Effector memory CD4-positive, alpha-beta T cell (primary cell): ENCODE results near the gene TTC39B.

ENCODE experiments used
- DNase-seq, 3 donors: peaks; one replicate each; pipeline ENCODE4 v3.0.0-alpha.2; 2020
- H3K27ac ChIP-seq: 2 replicates; pipeline ENCODE4 v1.7.0; 2013; ENCODE audit warnings: mild to moderate bottlenecking, low read length, moderate library complexity; ENCODE audit not compliant: insufficient read depth, poor library complexity, severe bottlenecking
- H3K27me3 ChIP-seq: replicated peaks from 2 replicates; pipeline ENCODE4 v1.7.0; 2013; ENCODE audit warnings: mild to moderate bottlenecking, low read length; ENCODE audit not compliant: insufficient read depth, control insufficient read depth, poor library complexity, severe bottlenecking
- H3K36me3 ChIP-seq: 2 replicates; pipeline ENCODE4 v1.7.0; 2013; ENCODE audit warnings: mild to moderate bottlenecking, low read length, moderate library complexity; ENCODE audit not compliant: control insufficient read depth, insufficient read depth
- H3K4me1 ChIP-seq: 2 replicates; pipeline ENCODE4 v1.7.0; 2013; ENCODE audit warnings: low read length, mild to moderate bottlenecking; ENCODE audit not compliant: control insufficient read depth, insufficient read depth, poor library complexity, severe bottlenecking
- H3K4me3 ChIP-seq: 2 replicates; pipeline ENCODE4 v1.7.0; 2013; ENCODE audit warnings: low read length, low read depth, mild to moderate bottlenecking; ENCODE audit not compliant: insufficient read depth, poor library complexity, severe bottlenecking
- H3K9me3 ChIP-seq: 2 replicates; pipeline ENCODE4 v1.7.0; 2013; ENCODE audit warnings: mild to moderate bottlenecking, low read length, moderate library complexity; ENCODE audit not compliant: control insufficient read depth

The TTC39B gene

GRCh38 chr9:15200111-15200510 lies 106.9 kb downstream of the TTC39B start:
- Histone ChIP-seq H3K27me3 (no peaks in the 10 kb centered on the region), H3K36me3 (peaks cover 28% of the 10 kb centered on the region), H3K4me3 (no peak overlapping the region), H3K27ac (no peak overlapping the region), H3K9me3 (no peaks in the 10 kb centered on the region), H3K4me1 (no peaks in the 10 kb centered on the region)
- no peak for DNase-seq

DNA sequence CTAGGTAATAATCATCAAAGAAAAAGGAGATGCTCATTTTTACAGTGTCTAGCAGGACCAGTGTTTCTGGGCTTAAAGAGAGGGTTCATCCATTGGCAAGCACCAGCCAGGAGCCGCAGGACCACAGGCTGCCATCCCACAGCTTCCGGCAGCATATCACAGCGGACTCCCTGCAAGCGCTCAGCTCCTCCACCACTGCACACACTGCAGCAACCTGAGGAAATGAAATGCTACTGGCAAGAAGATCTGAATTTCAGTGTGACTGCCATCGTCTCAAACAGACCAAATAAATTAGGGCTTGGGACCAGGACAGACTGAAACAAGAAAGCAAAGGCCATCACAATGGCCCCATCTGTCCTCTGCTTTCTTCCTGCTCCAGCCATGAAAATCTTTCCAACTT lies 114.2 kb downstream of the TTC39B start:
- Histone ChIP-seq H3K36me3 (peaks cover 64% of the 10 kb centered on the region), H3K9me3 (no peaks in the 10 kb centered on the region), H3K27ac (no peak overlapping the region), H3K4me3 (no peak overlapping the region), H3K4me1 (peaks cover 3% of the 10 kb centered on the region), H3K27me3 (no peaks in the 10 kb centered on the region)
- DNase-seq, result no peak

GRCh38 chr9:15191378-15191777 lies 115.6 kb downstream of the TTC39B start:
- H3K4me1 ChIP-seq, result peaks cover 3% of the 10 kb centered on the region
- no peaks in the 10 kb centered on the region for H3K9me3 ChIP-seq
- peaks cover 77% of the 10 kb centered on the region for H3K36me3 ChIP-seq
- no peaks in the 10 kb centered on the region for H3K27me3 ChIP-seq
- no peak overlapping the region for H3K4me3 ChIP-seq
- no peak overlapping the region for H3K27ac ChIP-seq
- no peak for DNase-seq

GRCh38 chr9:15189481-15189880 lies 117.5 kb downstream of the TTC39B start:
- Histone ChIP-seq H3K27ac (no peak overlapping the region), H3K9me3 (no peaks in the 10 kb centered on the region), H3K4me1 (peaks cover 3% of the 10 kb centered on the region), H3K4me3 (no peak overlapping the region), H3K36me3 (peaks cover 80% of the 10 kb centered on the region), H3K27me3 (no peaks in the 10 kb centered on the region)
- DNase-seq, result no peak

- DNase-seq, result no peak
- peaks cover 3% of the 10 kb centered on the region for H3K4me1 ChIP-seq
- H3K27me3 ChIP-seq, result no peaks in the 10 kb centered on the region
- H3K4me3 ChIP-seq, result no peak overlapping the region
- H3K9me3 ChIP-seq, result no peaks in the 10 kb centered on the region
- H3K36me3 ChIP-seq, result peaks cover 86% of the 10 kb centered on the region
- H3K27ac ChIP-seq, result no peak overlapping the region
These were observed 119.4 kb downstream of the TTC39B start for GRCh38 chr9:15187589-15187988.

DNA sequence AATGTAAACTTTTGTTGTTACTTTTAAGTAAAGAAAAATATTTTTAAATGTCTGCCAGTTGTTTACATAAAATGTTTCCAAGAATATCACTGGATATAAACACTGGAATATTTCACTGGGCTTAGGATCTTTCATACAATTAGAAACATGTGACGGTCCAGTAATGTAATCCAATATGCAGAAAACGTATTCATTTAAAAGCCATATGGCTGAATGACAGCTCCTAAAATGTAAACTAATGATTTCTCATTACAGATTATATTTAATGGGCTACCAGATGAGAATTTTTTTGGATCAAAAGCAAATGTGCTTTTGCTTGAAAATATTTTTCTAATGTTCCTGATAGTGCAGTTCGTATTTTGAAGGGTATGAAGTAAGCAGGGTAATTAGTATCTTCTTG lies 124.3 kb downstream of the TTC39B start:
- Histone ChIP-seq H3K4me1 (no peaks in the 10 kb centered on the region), H3K9me3 (no peaks in the 10 kb centered on the region), H3K27ac (no peak overlapping the region), H3K27me3 (no peaks in the 10 kb centered on the region), H3K4me3 (no peak overlapping the region), H3K36me3 (peaks cover 63% of the 10 kb centered on the region)
- no peak for DNase-seq

GRCh38 chr9:15182101-15182551 lies 124.9 kb downstream of the TTC39B start:
- Histone ChIP-seq H3K36me3 (peaks cover 57% of the 10 kb centered on the region), H3K27ac (no peak overlapping the region), H3K4me1 (no peaks in the 10 kb centered on the region), H3K4me3 (no peak overlapping the region), H3K27me3 (no peaks in the 10 kb centered on the region), H3K9me3 (no peaks in the 10 kb centered on the region)
- DNase-seq, result no peak

GRCh38 chr9:15180124-15180523 lies 126.9 kb downstream of the TTC39B start:
- no peaks in the 10 kb centered on the region for H3K4me1 ChIP-seq
- no peak for DNase-seq

GRCh38 chr9:15178631-15179030 lies 128.4 kb downstream of the TTC39B start:
- DNase-seq, result no peak
- H3K4me1 ChIP-seq, result no peaks in the 10 kb centered on the region
- H3K36me3 ChIP-seq, result peaks cover 39% of the 10 kb centered on the region
- no peaks in the 10 kb centered on the region for H3K27me3 ChIP-seq
- H3K4me3 ChIP-seq, result no peak overlapping the region
- no peak overlapping the region for H3K27ac ChIP-seq
- no peaks in the 10 kb centered on the region for H3K9me3 ChIP-seq

More at GRCh38 chr9:15180124-15180523, 126.9 kb downstream of the TTC39B start:
- Histone ChIP-seq H3K27me3 (no peaks in the 10 kb centered on the region), H3K36me3 (peaks cover 41% of the 10 kb centered on the region), H3K27ac (no peak overlapping the region), H3K9me3 (no peaks in the 10 kb centered on the region), H3K4me3 (no peak overlapping the region)

GRCh38 chr9:15176836-15177235 lies 130.2 kb downstream of the TTC39B start:
- Histone ChIP-seq H3K4me1 (no peaks in the 10 kb centered on the region), H3K4me3 (no peak overlapping the region), H3K9me3 (no peaks in the 10 kb centered on the region), H3K36me3 (peaks cover 47% of the 10 kb centered on the region), H3K27me3 (no peaks in the 10 kb centered on the region), H3K27ac (no peak overlapping the region)
- DNase-seq, result no peak

GRCh38 chr9:15163931-15164330 lies 143.1 kb downstream of the TTC39B start:
- DNase-seq, result no peak
- Histone ChIP-seq H3K27ac (no peak overlapping the region), H3K4me3 (no peak overlapping the region), H3K36me3 (no peaks in the 10 kb centered on the region), H3K27me3 (no peaks in the 10 kb centered on the region), H3K9me3 (no peaks in the 10 kb centered on the region), H3K4me1 (no peaks in the 10 kb centered on the region)
